Brain pericyte (primary cell): ENCODE data around the gene UMPS.
A peak's percentile ranks its signal among the peaks of the same experiment; 100 is the strongest.
"Not testable (repeated sequence)": the region's sequence is repeated elsewhere in the genome, so short reads cannot be mapped to it uniquely, and the experiment has no call there.

Experiments
- DNase-seq: peaks from one replicate; pipeline ENCODE4 v3.0.0-alpha.2; 2012; ENCODE audit warnings: low read depth, low spot score

UMPS gene

DNA sequence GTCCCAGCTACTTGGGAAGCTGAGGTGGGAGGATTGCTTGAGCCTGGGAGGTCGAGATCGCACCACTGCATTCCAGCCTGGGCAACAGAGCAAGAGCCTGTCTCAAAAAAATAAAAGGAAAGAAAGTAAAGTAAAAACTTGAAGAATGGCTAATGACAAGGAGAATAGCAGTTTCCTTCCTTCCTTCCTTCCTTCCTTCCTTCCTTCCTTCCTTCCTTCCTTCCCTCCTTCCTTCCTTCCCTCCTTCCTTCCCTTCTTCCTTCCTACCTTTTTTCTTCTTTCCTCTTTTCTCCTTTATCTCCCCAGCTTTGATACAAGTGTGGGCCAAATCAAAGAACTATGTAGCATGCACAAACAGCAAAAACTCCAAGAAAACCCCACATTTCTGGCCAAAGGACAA, 23.0 kb upstream of the UMPS start:
- not testable (repeated sequence) for DNase-seq

- DNase-seq, result no peak
Observed at GRCh38 chr3:124707656-124708062, 22.6 kb upstream of the UMPS start.

DNA sequence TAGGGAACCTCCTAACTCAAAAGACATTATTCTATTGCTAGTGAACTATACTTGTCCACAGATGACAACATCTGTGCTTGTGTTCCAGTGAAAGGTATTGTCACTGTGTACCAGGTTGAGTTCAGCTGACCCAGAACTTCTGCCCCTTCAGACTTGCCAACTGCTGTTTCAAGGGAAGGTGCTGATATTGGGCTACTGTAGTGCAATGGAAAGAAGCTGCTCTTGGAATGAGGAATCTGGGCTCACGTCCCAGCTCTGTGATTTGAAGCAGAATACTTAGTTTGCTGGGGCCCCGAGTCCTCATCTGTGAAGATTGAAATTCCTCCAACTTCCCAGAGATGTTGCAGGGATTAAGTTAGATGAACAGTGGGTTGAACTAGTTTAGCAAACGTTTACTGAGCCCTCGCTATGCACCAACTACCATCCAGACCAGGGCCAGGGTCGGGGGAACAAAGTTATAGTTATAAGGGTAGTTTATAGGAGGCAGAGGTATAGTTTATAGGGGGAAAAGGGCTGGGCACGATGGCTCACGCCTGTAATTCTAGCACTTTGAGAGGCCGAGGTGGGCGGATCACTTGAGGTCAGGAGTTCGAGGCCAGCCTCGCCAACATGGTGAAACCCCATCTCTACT, 15.9 kb upstream of the UMPS start:
- DNase-seq, result no peak

DNA sequence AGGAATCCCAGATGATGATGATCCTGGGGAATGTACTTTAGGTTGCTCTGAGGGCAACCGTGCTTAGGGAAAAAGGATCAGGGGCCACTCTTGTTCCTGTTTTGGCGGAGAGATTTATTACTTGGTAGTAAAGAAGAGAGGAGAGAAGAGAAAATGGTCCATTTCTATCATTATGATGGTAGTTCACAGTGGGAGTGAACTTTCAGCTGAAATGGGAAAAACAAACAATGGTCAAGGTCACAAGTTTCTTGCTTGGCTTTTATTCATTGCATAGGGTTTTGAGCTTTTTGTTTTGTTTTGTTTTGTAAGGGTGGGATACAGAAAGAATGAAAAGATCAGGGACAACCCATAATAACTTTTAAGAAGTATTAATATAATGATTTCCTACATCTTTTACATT, 7.7 kb upstream of the UMPS start:
- no peak for DNase-seq

GRCh38 chr3:124730941-124731297, 667 bp downstream of the UMPS start:
- no peak for DNase-seq

- no peak for DNase-seq
Observed at GRCh38 chr3:124731760-124732159, 1.5 kb downstream of the UMPS start.

DNA sequence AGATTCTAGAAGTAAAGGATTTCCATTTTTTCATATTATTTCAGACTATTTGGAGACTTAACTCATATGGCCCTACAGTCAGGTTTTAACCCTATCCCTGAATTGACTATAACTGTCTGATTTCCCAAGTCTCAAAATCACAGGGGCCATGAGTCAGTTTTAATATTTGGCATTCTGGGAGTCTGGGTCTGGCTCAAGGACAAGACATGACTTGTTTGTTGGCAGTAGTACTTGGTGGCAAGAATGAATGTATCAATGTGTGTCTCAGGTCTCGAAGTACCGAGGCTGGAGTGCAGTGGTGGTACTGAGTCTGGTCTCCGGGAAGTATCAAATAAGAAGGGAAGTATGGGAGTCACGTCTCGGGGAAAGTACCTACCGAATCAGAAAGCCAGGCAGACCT, 10.8 kb downstream of the UMPS start:
- no peak for DNase-seq

- DNase-seq, result no peak
Observed at GRCh38 chr3:124745756-124746155, 15.5 kb downstream of the UMPS start.

DNA sequence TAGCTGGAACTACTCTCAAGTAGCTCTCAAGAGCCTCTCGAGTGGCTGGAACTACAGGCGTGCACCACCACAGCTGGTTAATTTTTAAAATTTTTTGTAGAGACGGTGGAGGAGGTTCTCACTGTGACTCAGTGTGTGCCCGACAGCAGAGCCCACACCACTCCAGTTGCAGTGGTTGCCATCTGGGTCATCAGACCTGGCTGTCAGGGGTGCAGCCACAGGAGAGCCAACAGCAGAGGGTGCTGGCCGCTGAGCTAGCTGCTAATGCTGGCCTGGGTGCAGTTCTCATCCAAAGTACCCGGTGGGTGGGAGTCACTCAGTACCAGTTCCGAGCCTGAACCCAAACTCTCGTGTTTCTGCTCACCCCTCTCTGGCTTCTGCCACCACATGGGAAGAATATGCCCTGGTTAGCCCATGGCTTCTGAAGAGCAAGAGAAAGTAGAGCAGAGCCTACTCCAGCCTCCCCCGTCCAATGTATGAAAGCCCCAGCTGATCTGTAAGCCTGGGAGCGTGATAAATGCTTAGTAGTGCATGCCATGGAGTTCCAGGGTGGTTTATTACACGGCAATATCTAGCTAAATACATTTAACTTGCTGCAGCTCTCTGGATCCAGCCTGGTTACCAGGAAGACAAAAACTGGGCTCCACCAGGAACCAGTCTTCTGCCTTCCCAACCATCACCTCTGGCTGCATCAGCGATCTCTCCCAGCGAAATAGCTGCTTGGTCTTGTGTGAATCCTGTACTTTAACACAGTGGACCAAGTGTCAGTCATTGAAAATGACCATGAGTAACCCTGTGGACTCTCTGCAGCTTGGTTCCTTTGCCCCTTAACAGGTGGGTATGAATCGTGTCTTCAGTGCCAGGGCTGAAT, 17.1 kb downstream of the UMPS start:
- no peak for DNase-seq

DNA sequence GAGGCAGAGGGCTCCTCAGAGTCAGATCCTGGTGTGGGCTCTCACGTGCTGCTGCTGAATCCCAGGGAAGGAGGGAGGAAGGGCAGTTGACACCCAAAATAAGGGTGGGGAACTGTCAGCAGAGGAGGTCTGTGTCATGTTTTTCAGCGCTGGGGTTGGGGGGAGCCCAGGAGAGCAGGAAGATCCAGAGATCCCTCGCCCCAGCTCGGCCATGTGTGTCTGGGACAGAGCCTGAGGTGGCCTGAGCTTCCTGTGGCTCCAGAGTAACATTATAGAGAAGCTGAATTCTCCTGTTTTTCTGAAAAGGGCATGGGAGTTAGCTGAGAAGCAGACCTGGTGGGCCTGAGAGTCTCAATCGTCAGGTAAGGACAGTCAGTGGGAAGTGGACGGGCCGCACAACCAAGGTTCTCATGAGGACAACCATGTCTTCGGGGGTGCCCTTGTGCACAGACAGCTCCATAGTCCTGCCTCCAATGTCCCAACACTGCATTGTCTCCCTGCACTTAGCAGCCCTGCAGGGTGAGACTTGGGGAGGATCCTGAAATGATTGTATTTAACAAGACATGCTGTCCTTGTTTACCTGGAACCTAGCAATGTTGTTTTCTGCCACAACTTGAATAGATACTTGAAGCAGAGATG, 18.4 kb downstream of the UMPS start:
- no peak for DNase-seq

DNA sequence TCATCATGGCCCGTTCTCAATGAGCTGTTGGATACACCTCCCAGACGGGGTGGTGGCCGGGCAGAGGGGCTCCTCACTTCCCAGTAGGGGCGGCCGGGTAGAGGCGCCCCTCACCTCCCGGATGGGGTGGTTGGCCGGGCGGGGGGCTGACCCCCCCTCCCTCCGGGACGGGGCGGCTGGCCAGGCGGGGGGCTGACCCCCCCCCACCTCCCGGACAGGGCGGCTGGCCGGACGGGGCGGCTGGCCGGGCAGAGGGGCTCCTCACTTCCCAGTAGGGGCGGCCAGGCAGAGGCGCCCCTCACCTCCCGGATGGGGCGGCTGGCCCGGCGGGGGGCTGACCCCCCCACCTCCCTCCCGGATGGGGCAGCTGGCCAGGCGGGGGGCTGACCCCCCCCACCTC, 19.6 kb downstream of the UMPS start:
- DNase-seq, result not testable (repeated sequence)

- no peak for DNase-seq
Observed at GRCh38 chr3:124751501-124751900, 21.2 kb downstream of the UMPS start.

DNA sequence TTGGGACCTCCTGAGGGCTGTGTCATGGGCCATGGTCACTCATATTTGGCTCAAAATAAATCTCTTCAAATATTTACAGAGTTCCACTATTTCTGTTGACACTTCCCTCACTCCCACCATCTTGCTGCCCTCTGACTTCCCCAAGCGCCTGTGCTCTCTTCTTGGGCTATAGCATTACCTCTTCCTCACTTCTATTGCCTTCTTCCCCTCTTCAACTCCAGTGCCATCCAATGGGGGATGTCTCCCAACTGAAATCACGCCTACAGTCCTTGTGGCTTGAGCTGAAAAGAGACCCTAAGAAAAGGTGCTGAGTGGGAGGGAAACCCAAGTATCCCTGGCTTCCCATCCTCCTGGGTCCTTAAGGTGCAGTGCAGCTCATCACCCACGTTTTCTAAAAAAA, 21.8 kb downstream of the UMPS start:
- DNase-seq, result no peak

GRCh38 chr3:124757926-124758325, 27.7 kb downstream of the UMPS start:
- not testable (repeated sequence) for DNase-seq

- DNase-seq, result no peak
Observed at GRCh38 chr3:124758851-124759635, 28.8 kb downstream of the UMPS start.

GRCh38 chr3:124759666-124760401, 29.6 kb downstream of the UMPS start:
- no peak for DNase-seq

DNA sequence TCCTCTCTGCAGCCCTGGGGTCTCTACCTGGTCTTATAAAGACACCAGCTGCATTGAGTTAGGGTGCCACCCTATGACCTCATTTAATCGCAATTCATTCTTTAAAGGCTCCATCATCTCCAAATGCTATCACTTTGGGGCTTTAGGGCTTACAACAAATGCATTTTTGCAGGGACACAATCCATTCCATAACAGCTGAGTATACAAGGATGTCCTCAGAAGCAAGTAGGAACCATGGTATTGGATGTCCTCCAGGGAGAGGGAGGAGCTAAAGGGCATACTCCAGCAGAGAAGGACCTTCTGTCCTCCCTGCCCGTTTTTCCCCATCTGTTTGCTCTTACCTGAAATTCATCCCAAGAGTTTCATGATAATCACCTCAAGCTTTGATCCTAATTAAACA, 30.3 kb downstream of the UMPS start:
- DNase-seq, result no peak

DNA sequence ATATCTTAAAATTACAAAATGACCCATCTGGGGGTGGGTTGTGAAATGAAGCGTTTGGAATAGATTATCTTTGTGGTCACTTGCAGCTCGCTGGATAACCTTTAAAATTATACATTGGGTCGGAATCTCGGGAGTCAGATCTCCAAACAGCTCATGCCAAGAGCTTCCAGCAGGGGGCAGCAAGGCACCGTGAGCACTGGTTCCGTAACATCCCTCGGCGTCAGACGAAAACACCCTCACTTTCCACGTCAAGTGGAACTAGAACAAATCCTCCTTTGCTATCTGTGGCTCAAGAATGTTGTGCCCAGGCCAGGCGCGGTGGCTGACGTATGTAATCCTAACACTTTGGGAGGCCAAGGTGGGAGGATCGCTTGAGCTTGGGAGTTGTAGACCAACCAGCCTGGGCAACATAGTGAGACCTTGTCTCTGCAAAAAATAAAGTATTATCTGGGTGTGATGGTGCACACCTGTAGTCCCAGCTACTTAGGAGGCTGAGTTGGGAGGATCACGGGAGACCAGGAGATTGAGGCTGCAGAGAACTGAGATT, 31.1 kb downstream of the UMPS start:
- DNase-seq, result peak; percentile 42

DNA sequence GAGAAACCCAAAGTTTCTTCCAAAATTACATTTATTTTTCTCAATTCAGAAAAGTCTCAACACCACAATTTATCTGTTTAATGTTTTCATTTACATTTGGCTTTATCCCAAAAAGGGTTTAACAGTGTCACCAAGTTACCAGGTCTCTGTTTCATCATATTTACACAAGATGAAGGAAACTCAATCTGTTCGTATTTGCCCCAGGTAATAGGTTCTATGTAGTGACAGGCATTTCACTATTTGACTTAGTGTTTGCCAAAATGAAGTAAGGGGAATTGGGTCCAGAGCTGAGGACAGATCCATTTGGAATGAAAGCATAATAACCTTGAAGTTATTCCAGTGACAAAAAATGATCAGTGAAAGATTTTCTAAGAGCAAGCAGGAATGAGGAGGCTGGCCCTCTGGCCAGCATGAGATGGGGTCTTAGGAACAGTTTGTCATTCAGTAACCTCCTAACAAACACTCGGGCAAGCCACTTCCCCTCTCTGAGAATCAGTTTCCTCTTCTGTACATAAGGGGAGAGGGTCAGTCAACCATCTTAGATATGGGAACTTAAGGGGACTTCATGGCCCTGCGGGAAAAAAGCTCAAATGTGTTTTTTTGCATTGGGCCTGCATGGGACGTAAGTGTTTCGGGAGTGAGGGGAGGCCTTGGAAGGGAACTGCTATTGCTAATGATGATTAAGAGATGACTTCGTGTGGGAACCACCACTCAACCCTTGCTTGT, 31.8 kb downstream of the UMPS start:
- DNase-seq, result no peak

DNA sequence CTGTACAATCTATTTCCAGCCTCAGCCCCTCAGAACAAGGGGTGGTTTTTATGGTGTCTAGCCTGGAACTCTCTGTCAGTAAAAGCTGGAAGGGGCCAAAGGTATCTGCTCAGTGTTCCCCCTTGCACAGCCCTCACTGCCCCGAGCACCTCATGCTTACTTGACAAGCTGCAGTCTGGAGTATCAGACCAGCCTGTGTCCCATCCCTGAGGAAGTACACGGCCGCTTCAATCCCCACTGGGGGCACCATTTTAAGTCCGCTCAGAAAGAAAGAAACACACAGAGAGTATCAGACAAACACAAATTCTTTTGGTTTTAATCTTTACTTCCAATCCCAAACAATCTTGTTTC, 32.4 kb downstream of the UMPS start:
- DNase-seq, result no peak
